Tibial nerve (tissue), 4 donors: Measurements from ENCODE around the gene GDE1. TPM values are rescaled to one million over a fixed set of nuclear protein-coding genes. Genes with fewer than 3 reads are reported as not detected.
"Not testable (repeated sequence)": the region's sequence is repeated elsewhere in the genome, so short reads cannot be mapped to it uniquely, and the experiment has no call there.

Source experiments
- DNase-seq, 2 donors: peaks; one replicate each; pipeline ENCODE4 v3.0.0-alpha.2; 2019; ENCODE audit warnings: low spot score in 2 of 2
- H3K27ac ChIP-seq, 4 donors: fragments of 200-600 bp; sonication (generic) in 3 of 4; one replicate each; pipeline ENCODE4 v1.5.1; 2017 to 2019; ENCODE audit warnings: mild to moderate bottlenecking in 1 of 4
- H3K27me3 ChIP-seq, 2 donors: fragments of 200-600 bp; sonication (generic) in 1 of 2; one replicate each; pipeline versions ENCODE4 v1.5.1 to v1.6.0; 2017 to 2019
- H3K36me3 ChIP-seq, 3 donors: fragments of 200-600 bp; sonication (generic); one replicate each; pipeline ENCODE4 v1.5.1; 2018 to 2019
- H3K4me1 ChIP-seq, 4 donors: fragments of 200-600 bp; sonication (generic) in 3 of 4; one replicate each; pipeline ENCODE4 v1.5.1; 2017 to 2019
- H3K4me3 ChIP-seq, 4 donors: fragments of 200-600 bp; sonication (generic) in 3 of 4; one replicate each; pipeline ENCODE4 v1.5.1; 2017 to 2019; ENCODE audit warnings: mild to moderate bottlenecking in 1 of 4, moderate library complexity in 1 of 4
- H3K9me3 ChIP-seq, 4 donors: fragments of 200-600 bp; sonication (generic) in 3 of 4; one replicate each; pipeline ENCODE4 v1.5.1; 2017 to 2019
- EP300 ChIP-seq, 2 donors: sonication (generic); formaldehyde crosslinking; IDR thresholded peaks; one replicate each; pipeline ENCODE4 v1.6.1; 2017; ENCODE audit warnings: antibody characterized with exemption in 2 of 2, mild to moderate bottlenecking in 1 of 2
- POLR2A ChIP-seq, 2 donors: fragments of 450-650 bp; IDR thresholded peaks; one replicate each; pipeline ENCODE4 v1.6.1; 2017; ENCODE audit warnings: antibody characterized with exemption in 2 of 2, mild to moderate bottlenecking in 2 of 2, moderate library complexity in 2 of 2
- WGBS, 2 donors: methylation state at CpG; one replicate each; pipeline ENCODE4 v1.1.5; 2018; 5-methylcytosine and 5-hydroxymethylcytosine counted together
- total RNA-seq, 4 donors: library from RNA; depleted of rRNA; stranded (reverse); fragments of >200 nt; gene quantifications; one replicate each; pipeline ENCODE4 v1.1.0, GENCODE V29; 2016
- TF ChIP-seq, protein P1 (sequence below), 5 experiments: fragments of 200-600 bp in 3 of 5; fragments of 450-650 bp in 2 of 5; sonication (generic) in 3 of 5; IDR thresholded peaks; one replicate each; pipeline ENCODE4 v1.5.1; 2016 to 2019; ENCODE audit warnings: antibody characterized with exemption in 5 of 5, mild to moderate bottlenecking in 3 of 5, moderate library complexity in 2 of 5

The GDE1 gene
- total RNA-seq, 4 donors from 2014 or later: 40.6 to 58.1 (median 45.0) TPM

GRCh38 chr16:19549673-19550072 lies 27.8 kb upstream of the GDE1 start:
- Histone ChIP-seq H3K27ac (no peak overlapping the region), H3K27me3 (no peaks in the 10 kb centered on the region), H3K36me3 (peaks cover 0 to 65% (median 3%) of the 10 kb centered on the region in 3 donors), H3K9me3 (no peaks in the 10 kb centered on the region), H3K4me1 (peaks cover 0 to 1% (median 0%) of the 10 kb centered on the region in 4 donors), H3K4me3 (no peak overlapping the region)
- no peak for DNase-seq
- TF ChIP-seq, protein P1, sequence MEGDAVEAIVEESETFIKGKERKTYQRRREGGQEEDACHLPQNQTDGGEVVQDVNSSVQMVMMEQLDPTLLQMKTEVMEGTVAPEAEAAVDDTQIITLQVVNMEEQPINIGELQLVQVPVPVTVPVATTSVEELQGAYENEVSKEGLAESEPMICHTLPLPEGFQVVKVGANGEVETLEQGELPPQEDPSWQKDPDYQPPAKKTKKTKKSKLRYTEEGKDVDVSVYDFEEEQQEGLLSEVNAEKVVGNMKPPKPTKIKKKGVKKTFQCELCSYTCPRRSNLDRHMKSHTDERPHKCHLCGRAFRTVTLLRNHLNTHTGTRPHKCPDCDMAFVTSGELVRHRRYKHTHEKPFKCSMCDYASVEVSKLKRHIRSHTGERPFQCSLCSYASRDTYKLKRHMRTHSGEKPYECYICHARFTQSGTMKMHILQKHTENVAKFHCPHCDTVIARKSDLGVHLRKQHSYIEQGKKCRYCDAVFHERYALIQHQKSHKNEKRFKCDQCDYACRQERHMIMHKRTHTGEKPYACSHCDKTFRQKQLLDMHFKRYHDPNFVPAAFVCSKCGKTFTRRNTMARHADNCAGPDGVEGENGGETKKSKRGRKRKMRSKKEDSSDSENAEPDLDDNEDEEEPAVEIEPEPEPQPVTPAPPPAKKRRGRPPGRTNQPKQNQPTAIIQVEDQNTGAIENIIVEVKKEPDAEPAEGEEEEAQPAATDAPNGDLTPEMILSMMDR (IDR thresholded peaks at IDR 0.05): no peak
- no peak for TF ChIP-seq EP300 (IDR thresholded peaks at IDR 0.05)
- no peak for TF ChIP-seq POLR2A (IDR thresholded peaks at IDR 0.05)

GRCh38 chr16:19548144-19548543 lies 26.2 kb upstream of the GDE1 start:
- Histone ChIP-seq H3K27me3 (no peaks in the 10 kb centered on the region), H3K4me1 (no peaks in the 10 kb centered on the region), H3K27ac (no peak overlapping the region), H3K9me3 (no peaks in the 10 kb centered on the region), H3K4me3 (no peak overlapping the region), H3K36me3 (peaks cover 0 to 80% (median 3%) of the 10 kb centered on the region in 3 donors)
- no peak for TF ChIP-seq POLR2A (IDR thresholded peaks at IDR 0.05)
- no peak for TF ChIP-seq EP300 (IDR thresholded peaks at IDR 0.05)
- TF ChIP-seq, protein P1 (IDR thresholded peaks at IDR 0.05): no peak
- 97% methylated on average over 3 of the region's 3 CpGs for WGBS, 2 donors
- no peak for DNase-seq

GRCh38 chr16:19543278-19543996 lies 21.5 kb upstream of the GDE1 start:
- not testable (repeated sequence) for H3K27ac ChIP-seq, DNase-seq, H3K27me3 ChIP-seq, H3K4me1 ChIP-seq, H3K9me3 ChIP-seq, H3K4me3 ChIP-seq
- WGBS, 2 donors: 85 to 93% methylated on average over 10 of the region's 10 CpGs
- H3K36me3 ChIP-seq: peaks cover 0 to 79% (median 3%) of the 10 kb centered on the region in 3 donors

GRCh38 chr16:19542138-19542821 lies 20.4 kb upstream of the GDE1 start:
- Histone ChIP-seq H3K27me3 (no peaks in the 10 kb centered on the region), H3K9me3 (no peaks in the 10 kb centered on the region), H3K27ac (no peak overlapping the region), H3K4me3 (no peak overlapping the region), H3K4me1 (no peaks in the 10 kb centered on the region), H3K36me3 (peaks cover 0 to 78% (median 3%) of the 10 kb centered on the region in 3 donors)
- DNase-seq: no peak
- WGBS, 2 donors: 95 to 96% methylated on average over 3 of the region's 3 CpGs
- TF ChIP-seq EP300 (IDR thresholded peaks at IDR 0.05): no peak
- no peak for TF ChIP-seq POLR2A (IDR thresholded peaks at IDR 0.05)
- TF ChIP-seq, protein P1 (IDR thresholded peaks at IDR 0.05): no peak

DNA sequence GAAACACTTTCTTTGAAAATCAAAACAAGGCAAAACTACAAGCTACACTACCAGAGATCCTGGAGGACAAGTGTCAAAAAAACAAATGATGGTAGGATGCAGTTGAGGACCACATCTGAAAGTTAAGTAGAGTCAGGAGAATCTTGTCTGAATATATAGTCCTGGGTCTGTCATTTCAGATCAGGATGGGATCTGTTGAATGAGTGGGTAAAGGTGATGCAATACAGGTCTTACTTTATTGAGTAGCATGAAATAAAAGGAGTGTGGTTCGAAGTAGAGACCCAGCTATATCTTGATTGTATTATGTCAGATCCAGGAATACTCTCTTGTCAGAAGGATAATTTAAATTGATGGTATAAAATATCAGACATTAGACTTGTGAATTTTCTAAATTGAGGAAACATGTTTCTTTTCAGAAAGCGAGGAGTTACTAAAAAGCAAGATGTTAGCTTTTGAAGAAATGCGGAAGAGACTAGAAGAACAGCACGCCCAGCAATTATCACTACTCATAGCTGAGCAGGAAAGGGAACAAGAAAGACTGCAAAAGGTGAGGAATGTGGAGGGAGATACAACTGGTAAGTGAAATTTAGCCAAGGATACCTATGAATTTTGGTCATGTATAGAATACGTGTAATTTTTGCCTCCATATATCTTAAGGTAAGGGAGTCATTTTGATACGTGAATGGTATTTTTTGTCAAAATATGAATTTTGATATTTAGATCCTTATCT lies 18.5 kb upstream of the GDE1 start:
- Histone ChIP-seq H3K27me3 (no peaks in the 10 kb centered on the region), H3K4me1 (no peaks in the 10 kb centered on the region), H3K9me3 (no peaks in the 10 kb centered on the region), H3K27ac (no peak overlapping the region), H3K36me3 (peaks cover 0 to 77% (median 3%) of the 10 kb centered on the region in 3 donors), H3K4me3 (no peak overlapping the region)
- no peak for TF ChIP-seq POLR2A (IDR thresholded peaks at IDR 0.05)
- no peak for TF ChIP-seq EP300 (IDR thresholded peaks at IDR 0.05)
- TF ChIP-seq, protein P1 (IDR thresholded peaks at IDR 0.05): no peak
- 95 to 96% methylated on average over 6 of the region's 6 CpGs for WGBS, 2 donors
- DNase-seq: no peak
